Activated T-cell treated with anti-CD3 and anti-CD28 coated beads, Interleukin-2, amount 50 U/mL, for 48 hours (primary cell): ENCODE measurements around the gene SRPRB.
A peak's percentile ranks its signal among the peaks of the same experiment; 100 is the strongest.

Experiments used
- DNase-seq, 2 experiments: peaks; one replicate each; pipeline ENCODE4 v3.0.0-alpha.2; 2020

SRPRB gene

DNA sequence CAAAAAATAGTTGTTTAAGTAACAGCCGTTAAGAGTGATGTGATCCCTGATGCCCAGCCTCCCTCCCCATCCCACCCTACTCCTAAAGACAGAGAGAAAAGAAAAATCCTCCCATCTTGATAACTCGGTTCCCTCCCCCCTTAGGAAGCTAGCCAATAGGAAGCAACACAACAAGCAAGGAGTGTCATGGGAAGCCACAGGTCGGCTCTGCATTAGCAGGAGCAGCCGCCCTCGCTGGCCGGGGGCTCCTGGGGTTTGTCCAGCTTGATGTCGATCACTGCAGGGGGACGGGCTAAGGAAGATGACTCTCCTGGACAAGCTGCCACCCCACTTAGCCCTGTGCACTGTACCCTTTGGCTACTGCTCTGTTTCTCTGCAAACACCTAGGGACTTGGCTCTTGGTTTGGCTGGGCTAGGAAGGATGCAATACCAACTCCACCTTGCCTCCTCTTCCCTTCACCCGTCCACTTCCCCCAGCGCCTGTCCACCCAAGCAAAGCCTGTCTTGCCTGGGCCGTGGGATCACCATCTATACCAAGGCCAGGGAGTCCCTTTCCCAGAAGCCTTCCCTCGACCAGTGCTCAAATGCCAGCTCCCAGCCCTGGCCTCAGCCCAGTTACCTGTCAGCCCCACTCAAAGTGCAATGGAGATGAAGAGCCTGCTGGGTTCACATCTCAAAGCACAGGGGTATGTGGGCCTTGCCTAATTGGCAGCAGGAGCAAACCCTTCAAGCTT is 23.1 kb downstream of the SRPRB start:
- DNase-seq, result no peak

GRCh38 chr3:133829310-133829707 is 23.7 kb downstream of the SRPRB start:
- DNase-seq, result no peak

DNA sequence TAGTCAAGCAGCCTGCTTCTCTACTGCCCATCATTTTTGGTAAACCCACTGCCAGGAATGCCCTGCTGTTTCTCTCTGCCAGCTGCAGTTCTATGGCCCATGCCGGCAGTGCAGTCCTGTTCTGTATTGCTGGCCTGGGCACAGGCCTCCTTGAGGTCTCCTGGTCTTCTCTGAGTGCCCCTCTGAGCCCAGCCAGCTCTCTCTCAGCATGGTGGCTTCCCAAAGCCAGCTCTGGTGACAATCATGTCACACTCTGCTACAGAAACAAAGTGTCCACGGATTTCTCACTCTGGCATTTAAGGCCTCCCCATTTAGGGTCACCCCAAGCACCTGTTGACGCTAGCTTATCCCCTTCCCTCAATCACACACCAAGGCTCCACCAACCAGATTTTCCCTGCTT is 24.5 kb downstream of the SRPRB start:
- DNase-seq, result no peak

GRCh38 chr3:133831966-133832801 is 26.6 kb downstream of the SRPRB start:
- DNase-seq, result no peak

DNA sequence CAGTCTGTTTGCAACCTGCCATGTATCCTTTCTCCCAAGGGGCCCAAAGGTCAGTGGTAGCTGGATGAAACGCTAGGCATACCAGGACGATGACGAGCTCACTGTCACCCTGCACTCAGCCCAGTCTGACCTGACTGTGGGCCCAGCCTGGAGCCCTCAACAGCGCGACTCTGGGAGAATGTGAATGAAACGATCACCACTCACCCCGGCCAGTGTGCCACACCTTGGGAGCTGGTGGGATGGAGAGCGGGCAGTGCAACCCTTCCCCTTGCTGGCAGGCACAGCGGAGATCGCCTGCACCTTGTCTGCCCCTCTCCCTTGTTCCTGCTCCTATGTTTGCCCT is 27.2 kb downstream of the SRPRB start:
- no peak for DNase-seq

DNA sequence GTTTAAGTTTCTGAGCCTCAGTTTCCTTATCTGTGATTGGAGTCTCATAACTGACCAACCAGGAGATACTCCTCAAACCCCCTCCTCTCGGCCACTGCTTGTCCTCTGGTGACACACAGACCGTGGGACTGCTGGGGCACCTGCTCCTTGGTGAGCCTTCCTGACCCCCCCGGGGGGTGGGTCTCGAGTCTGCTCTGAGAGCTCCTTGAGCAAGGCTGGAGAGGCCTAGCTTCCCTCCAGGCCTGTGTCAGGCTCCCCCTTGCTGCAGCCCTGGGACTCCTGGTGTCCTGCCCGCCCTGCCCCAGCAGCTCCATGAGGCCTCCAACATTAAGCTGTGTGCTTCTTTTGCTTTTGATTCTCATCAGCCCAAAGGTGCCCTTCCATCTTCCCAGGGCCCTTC is 27.7 kb downstream of the SRPRB start:
- DNase-seq, result no peak

DNA sequence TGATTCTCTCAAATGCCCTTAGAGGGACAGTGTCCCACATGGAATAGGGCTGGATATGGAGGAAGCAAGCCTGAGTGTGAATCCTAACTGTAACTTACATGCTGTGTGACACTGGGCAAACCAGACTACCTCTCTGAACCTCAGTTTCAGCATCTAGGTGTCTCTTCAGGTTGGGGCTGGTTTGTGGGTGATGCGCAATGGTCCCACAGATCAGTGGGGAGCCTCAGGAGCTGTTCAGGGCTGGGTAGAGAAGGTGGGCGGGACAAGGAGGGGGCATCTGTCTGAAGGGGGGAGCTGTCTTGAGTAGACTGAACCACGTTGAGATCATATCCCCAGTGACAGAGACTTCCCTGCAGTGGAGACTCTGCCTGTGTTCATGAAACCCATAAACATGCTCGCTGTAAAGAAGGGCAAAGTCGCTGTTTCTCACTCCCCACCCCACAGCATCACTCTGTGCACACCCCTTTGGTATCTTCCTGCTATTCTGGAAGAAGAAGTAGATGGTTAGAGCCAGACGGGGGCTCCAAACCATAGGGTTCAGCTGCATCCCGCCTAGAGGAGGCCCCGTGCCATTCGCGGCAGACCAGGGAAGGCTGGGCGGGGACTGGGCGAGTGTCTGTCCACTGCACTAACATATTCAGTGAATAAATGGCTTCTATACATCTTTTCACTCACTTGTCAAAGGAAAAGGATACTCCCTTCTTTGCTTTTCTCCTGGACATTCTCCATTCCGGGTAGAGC is 28.4 kb downstream of the SRPRB start:
- no peak for DNase-seq

GRCh38 chr3:133834621-133835417 is 29.2 kb downstream of the SRPRB start:
- DNase-seq, result peak; percentile 8 to 10

DNA sequence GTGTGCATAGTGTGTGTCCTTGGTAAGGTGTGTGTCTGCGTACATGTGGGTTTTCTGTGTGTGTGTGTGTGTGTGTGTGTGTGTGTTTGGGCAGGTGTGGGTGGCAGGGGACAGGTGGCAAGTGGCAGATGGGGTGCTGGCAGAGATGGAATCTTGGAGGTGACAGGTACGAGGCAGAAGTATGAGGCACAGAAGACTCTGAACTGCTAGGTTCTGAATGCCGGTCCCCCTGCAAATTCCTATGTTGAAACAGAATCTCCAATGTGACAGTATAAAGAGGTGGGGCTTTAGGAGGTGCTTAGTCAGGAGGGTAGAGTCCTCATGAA is 29.8 kb downstream of the SRPRB start:
- peak; percentile 2 to 5 for DNase-seq

- peak; percentile 2 to 10 for DNase-seq
Measured at GRCh38 chr3:133835961-133836360, 30.3 kb downstream of the SRPRB start.

DNA sequence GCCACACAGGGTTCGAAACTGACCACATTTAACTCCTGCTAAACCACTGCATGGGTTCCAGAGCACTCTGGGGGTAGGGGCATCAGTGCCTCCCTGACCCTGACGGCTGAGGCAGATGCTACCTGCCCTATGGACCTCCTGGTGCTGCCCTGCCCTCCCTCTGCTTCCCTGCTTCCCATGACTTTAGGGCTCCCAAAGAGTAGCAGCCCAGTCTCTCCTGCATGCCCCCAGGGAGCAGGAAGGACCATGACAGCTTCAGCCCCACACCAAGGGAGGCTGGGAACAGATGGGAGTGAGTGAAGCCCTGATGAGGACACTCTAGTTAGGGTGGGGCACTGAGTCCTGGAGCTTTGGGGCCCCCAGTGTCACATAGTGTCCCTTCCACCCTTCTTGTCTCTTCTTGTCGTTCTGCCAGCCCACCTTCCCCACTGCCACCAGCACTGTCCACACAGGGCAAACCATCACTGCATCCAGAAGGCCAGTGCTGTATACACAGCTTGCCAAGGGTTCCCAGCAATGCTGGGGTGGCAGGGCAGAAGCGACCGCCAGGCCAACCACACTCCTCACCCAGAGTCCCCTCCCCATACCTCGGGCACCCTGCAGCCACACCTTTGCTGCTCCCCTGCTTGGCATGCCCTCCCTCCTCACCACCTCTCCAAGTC is 31.0 kb downstream of the SRPRB start:
- peak; percentile 6 to 9 for DNase-seq

DNA sequence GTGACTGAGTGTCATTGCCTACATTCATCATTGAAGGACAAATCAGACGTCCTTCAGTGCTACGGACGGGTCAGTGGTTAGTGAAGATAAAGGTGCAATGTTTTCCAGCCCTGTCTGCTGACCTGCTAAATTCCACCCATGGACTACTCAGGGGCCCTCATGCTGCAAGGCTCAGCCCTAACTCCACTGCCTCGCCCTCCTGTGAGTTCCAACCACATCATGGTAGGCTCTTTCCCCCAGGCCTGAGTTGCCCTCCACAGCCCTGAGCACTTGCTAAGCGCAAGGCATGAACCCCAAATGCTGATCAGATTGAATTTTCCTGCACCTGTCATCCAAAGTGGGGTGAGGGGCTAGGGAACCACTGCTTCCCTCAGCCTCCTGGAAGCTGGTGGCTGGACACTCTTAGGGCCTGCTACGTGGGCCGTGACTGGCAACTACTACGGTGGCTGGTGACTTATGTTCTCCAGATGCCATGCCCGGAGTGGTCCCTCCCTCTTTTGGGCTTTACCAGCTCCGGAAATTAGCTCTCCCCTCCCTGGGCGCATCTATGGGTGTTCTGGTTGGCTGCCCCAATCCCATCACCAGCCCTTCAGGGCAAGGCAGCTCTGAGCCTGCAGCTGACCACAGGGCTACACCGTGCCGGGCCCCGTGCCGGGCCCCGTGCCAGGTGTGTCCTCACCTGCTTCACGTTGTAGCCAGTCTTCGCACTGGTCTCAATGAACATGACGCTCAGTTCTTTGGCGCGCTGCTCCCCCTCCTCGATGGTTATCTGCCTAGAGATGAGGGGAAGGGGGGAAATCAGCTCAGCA is 32.1 kb downstream of the SRPRB start:
- peak in 1 of 2 experiments; percentile 11 for DNase-seq

- no peak for DNase-seq
Measured at GRCh38 chr3:133838296-133838789, 32.7 kb downstream of the SRPRB start.

DNA sequence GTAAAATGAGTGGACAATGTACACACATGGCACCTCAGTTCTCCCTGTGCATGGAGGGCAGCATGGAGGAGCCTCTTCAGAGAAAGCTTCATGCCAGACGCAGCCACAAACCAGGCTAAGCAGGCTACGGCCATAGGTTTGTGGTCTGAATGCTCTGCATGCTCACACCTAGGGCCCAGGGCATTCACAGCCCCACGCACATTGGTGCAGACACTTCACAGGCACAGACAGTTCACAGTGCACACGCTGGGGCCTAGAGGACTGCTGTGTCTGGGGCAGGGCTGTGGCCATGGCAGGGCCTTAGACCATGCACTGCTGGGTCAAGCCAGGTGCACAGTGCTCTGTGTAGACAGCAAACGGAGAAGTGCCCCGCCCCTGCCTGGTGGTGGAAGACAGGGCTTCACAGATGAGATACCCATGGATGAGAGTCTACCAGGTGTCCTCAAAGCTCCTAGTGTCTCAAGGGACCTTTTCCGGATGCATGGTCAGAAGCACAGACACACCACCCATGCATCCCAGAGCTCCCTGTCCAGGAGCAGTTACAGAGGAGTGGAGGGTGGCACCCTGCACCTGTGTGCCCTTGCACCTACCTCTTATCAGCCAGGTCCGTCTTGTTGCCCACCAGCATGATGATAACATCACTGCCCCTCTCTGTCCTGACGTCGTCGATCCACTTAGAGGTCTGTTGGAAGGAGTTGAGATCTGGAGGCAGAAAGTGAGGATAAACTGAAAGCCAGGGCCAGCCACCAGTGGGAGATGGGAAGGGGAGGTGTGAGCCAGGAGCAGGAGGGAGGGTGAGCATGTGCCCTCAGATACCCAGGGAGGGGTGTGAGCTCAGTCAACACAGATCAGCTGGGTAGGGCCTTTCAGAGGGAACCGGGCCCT is 33.5 kb downstream of the SRPRB start:
- no peak for DNase-seq

DNA sequence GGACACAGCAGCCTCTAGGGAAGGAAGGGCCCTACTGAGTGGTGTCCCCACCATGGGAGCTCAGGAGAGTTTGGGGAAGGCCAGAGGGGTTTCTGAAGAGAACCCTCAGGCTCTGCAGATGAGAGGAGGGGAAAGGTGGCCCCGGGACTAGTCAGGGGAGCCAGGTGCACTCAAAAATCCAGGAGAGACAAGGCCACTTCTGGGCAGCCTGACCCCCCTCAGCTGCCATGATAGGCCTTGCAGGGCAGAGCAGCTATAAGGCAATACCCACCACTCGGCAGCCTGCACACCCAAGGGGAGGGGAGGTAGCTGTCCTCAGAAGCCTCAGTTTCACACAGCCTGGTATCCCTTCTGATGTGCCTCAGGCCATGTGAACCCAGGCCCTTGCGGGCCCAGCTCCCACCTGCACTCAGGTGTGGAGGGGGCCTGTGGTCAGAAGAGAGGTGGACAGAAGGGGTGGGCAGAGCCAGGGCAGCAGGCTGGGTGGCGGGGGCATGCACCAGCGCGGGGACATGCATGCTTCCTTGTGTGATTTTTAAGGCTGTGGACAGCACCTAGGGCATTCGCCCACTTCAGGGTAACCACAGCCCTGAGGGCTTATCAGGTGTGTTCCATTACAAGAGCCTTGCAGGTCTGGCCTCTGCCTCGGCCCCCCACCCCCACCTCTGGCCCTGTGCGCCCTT is 34.6 kb downstream of the SRPRB start:
- DNase-seq, result no peak

GRCh38 chr3:133840767-133841166 is 35.2 kb downstream of the SRPRB start:
- no peak for DNase-seq

- no peak for DNase-seq
Measured at GRCh38 chr3:133841196-133841595, 35.6 kb downstream of the SRPRB start.

DNA sequence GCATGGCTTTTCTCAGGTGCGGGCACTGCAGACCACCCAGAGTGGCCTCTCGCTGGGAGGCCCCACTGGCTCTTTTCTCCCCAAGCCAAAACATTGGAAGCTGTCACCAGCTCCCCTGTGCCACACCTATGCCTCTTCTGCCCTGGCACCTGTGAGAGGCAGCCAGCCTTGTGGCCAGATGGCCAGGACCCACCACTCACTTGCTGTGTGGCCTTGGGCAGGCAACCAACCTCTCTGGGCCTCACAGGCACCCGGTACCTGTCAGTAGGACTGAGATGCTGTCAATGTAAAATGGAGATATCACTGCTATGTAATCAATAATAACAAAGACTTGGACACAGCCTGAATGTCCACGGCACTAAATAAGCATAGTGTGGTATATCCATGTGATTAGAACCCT is 36.5 kb downstream of the SRPRB start:
- DNase-seq, result no peak

- DNase-seq, result no peak
Measured at GRCh38 chr3:133843634-133844033, 38.0 kb downstream of the SRPRB start.

GRCh38 chr3:133845127-133845526 is 39.5 kb downstream of the SRPRB start:
- DNase-seq, result no peak
